ENCODE measurements around the gene STAT1. TPM values are rescaled to one million over a fixed set of nuclear protein-coding genes. Genes with fewer than 3 reads are reported as not detected.
"Not testable (repeated sequence)": the region's sequence is repeated elsewhere in the genome, so short reads cannot be mapped to it uniquely, and the experiment has no call there.

Gene STAT1
- polyA plus RNA-seq, 3 donors = 51.3 to 126 (median 110) TPM

GRCh38 chr2:190963088-190963487 lies 50.9 kb downstream of the STAT1 start:
- Mint-ChIP-seq H3K36me3 (peaks cover 65 to 73% of the 10 kb centered on the region in 2 donors), H3K4me1 (peaks cover 1% of the 10 kb centered on the region), H3K9me3 (peaks cover 0 to 3% (median 2%) of the 10 kb centered on the region in 7 donors), H3K4me3 (no peak overlapping the region), H3K27me3 (ENCODE audit: low read depth in 3 of 3) (no peaks in the 10 kb centered on the region), H3K27ac (no peak overlapping the region)
- peaks cover 67 to 75% of the 10 kb centered on the region in 2 donors for H3K36me3 ChIP-seq (replicated peaks in 1 of 2; ENCODE audit: control insufficient read depth in 1 of 2, insufficient read depth in 2 of 2, low read length in 2 of 2)
- H3K4me2 ChIP-seq (replicated peaks; ENCODE audit: extremely low read depth, low read length, poor library complexity, severe bottlenecking) = no peak overlapping the region
- no peak overlapping the region for H3K9ac ChIP-seq (ENCODE audit: insufficient read depth, low read length, poor library complexity, severe bottlenecking)
- intact Hi-C loops (cut with micrococcal nuclease) = no loop called here
- WGBS (ENCODE audit: insufficient coverage) = no CpG with 5 or more reads among the region's 2 CpGs
- DNase-seq = no peak
- no peaks in the 10 kb centered on the region for H3K4me1 ChIP-seq (ENCODE audit: control insufficient read depth in 1 of 2, insufficient read depth in 2 of 2, low read length in 2 of 2)
- no peak overlapping the region for H3K4me3 ChIP-seq (replicated peaks in 1 of 3; ENCODE audit: low read depth in 2 of 3, low read length in 3 of 3)
- no peaks in the 10 kb centered on the region for H3K9me3 ChIP-seq (replicated peaks in 1 of 2; ENCODE audit: control insufficient read depth in 1 of 2, insufficient read depth in 1 of 2, low read length in 2 of 2)
- no peak overlapping the region for H3K27ac ChIP-seq (ENCODE audit: low read depth in 1 of 2, low read length in 2 of 2)
- H3K79me2 ChIP-seq (ENCODE audit: insufficient read depth, low read length) = no peaks in the 10 kb centered on the region
- peaks cover 54% of the 10 kb centered on the region for H4K20me1 ChIP-seq (ENCODE audit: insufficient read depth, low read length)
- TF ChIP-seq, protein P1, sequence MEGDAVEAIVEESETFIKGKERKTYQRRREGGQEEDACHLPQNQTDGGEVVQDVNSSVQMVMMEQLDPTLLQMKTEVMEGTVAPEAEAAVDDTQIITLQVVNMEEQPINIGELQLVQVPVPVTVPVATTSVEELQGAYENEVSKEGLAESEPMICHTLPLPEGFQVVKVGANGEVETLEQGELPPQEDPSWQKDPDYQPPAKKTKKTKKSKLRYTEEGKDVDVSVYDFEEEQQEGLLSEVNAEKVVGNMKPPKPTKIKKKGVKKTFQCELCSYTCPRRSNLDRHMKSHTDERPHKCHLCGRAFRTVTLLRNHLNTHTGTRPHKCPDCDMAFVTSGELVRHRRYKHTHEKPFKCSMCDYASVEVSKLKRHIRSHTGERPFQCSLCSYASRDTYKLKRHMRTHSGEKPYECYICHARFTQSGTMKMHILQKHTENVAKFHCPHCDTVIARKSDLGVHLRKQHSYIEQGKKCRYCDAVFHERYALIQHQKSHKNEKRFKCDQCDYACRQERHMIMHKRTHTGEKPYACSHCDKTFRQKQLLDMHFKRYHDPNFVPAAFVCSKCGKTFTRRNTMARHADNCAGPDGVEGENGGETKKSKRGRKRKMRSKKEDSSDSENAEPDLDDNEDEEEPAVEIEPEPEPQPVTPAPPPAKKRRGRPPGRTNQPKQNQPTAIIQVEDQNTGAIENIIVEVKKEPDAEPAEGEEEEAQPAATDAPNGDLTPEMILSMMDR (IDR thresholded peaks at IDR 0.05) = no peak
- no peak overlapping the region for H2AFZ ChIP-seq (ENCODE audit: insufficient read depth, low read depth, low read length, poor library complexity, severe bottlenecking)
- no peaks in the 10 kb centered on the region for H3K27me3 ChIP-seq (ENCODE audit: control insufficient read depth in 2 of 2, insufficient read depth in 2 of 2, low read length in 2 of 2)

DNA sequence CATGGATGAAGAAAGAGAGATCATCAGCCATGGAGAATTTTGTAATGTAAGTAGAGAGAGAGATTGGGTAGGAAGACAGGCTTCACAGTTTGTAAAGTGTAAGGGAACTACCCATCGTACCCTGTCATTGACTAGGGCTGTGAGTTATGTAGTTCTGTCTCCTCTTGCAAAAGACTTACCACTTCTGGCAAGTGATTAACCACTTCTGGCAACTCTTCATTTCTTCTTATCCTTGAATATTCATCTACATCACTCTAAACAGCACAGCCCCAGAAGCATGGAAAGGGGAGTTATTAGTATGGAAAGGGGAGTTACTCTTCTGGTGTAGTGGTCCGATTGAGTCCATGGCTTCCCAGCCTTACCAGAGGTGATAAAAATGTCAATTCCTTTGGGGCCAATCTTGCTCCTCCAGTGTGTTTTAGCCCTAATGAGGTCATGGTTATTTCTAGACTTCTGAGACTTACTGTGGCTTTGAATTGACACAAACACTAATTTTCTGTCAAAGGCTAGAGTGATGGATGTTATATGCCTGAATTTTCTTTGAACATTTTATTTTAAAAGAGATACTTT lies 52.0 kb downstream of the STAT1 start:
- peaks cover 1% of the 10 kb centered on the region for H3K4me1 Mint-ChIP-seq
- no peak overlapping the region for H3K9ac ChIP-seq (ENCODE audit: insufficient read depth, low read length, poor library complexity, severe bottlenecking)
- peaks cover 44% of the 10 kb centered on the region for H4K20me1 ChIP-seq (ENCODE audit: insufficient read depth, low read length)
- intact Hi-C loops (cut with micrococcal nuclease) = no loop called here
- H3K27me3 Mint-ChIP-seq (ENCODE audit: low read depth in 3 of 3) = no peaks in the 10 kb centered on the region
- H3K36me3 Mint-ChIP-seq = peaks cover 56 to 65% of the 10 kb centered on the region in 2 donors
- H3K4me2 ChIP-seq (replicated peaks; ENCODE audit: extremely low read depth, low read length, poor library complexity, severe bottlenecking) = no peak overlapping the region
- H3K4me3 ChIP-seq (replicated peaks in 1 of 3; ENCODE audit: low read depth in 2 of 3, low read length in 3 of 3) = no peak overlapping the region
- TF ChIP-seq, protein P1 (IDR thresholded peaks at IDR 0.05) = no peak
- no peaks in the 10 kb centered on the region for H3K9me3 ChIP-seq (replicated peaks in 1 of 2; ENCODE audit: control insufficient read depth in 1 of 2, insufficient read depth in 1 of 2, low read length in 2 of 2)
- WGBS (ENCODE audit: insufficient coverage) = 75% methylated on average over 1 of the region's 2 CpGs
- H3K27ac Mint-ChIP-seq = peak overlapping the region in 5 of 7 donors; percentile 24 to 79 (median 46)
- H3K79me2 ChIP-seq (ENCODE audit: insufficient read depth, low read length) = no peaks in the 10 kb centered on the region
- no peak overlapping the region for H2AFZ ChIP-seq (ENCODE audit: insufficient read depth, low read depth, low read length, poor library complexity, severe bottlenecking)
- H3K36me3 ChIP-seq (replicated peaks in 1 of 2; ENCODE audit: control insufficient read depth in 1 of 2, insufficient read depth in 2 of 2, low read length in 2 of 2) = peaks cover 56 to 64% of the 10 kb centered on the region in 2 donors
- H3K27ac ChIP-seq (ENCODE audit: low read depth in 1 of 2, low read length in 2 of 2) = no peak overlapping the region
- H3K9me3 Mint-ChIP-seq = peaks cover 2 to 10% (median 5%) of the 10 kb centered on the region in 7 donors
- no peaks in the 10 kb centered on the region for H3K27me3 ChIP-seq (ENCODE audit: control insufficient read depth in 2 of 2, insufficient read depth in 2 of 2, low read length in 2 of 2)
- H3K4me3 Mint-ChIP-seq = no peak overlapping the region
- H3K4me1 ChIP-seq (ENCODE audit: control insufficient read depth in 1 of 2, insufficient read depth in 2 of 2, low read length in 2 of 2) = no peaks in the 10 kb centered on the region
- no peak for DNase-seq

GRCh38 chr2:190961117-190961516 lies 52.9 kb downstream of the STAT1 start:
- H3K9me3 ChIP-seq (replicated peaks in 1 of 2; ENCODE audit: control insufficient read depth in 1 of 2, insufficient read depth in 1 of 2, low read length in 2 of 2); H3K27ac Mint-ChIP-seq; H3K27me3 ChIP-seq (ENCODE audit: control insufficient read depth in 2 of 2, insufficient read depth in 2 of 2, low read length in 2 of 2); H3K4me2 ChIP-seq (replicated peaks; ENCODE audit: extremely low read depth, low read length, poor library complexity, severe bottlenecking); H3K4me3 ChIP-seq (replicated peaks in 1 of 3; ENCODE audit: low read depth in 2 of 3, low read length in 3 of 3); H3K4me1 ChIP-seq (ENCODE audit: control insufficient read depth in 1 of 2, insufficient read depth in 2 of 2, low read length in 2 of 2); H2AFZ ChIP-seq (ENCODE audit: insufficient read depth, low read depth, low read length, poor library complexity, severe bottlenecking); H3K27ac ChIP-seq (ENCODE audit: low read depth in 1 of 2, low read length in 2 of 2); intact Hi-C loops (cut with micrococcal nuclease); H3K4me1 Mint-ChIP-seq; H3K9ac ChIP-seq (ENCODE audit: insufficient read depth, low read length, poor library complexity, severe bottlenecking); DNase-seq; H3K79me2 ChIP-seq (ENCODE audit: insufficient read depth, low read length); H3K4me3 Mint-ChIP-seq; H3K27me3 Mint-ChIP-seq (ENCODE audit: low read depth in 3 of 3): not testable (repeated sequence)
- Mint-ChIP-seq H3K9me3 (peaks cover 5 to 18% (median 13%) of the 10 kb centered on the region in 7 donors), H3K36me3 (peaks cover 50 to 58% of the 10 kb centered on the region in 2 donors)
- H4K20me1 ChIP-seq (ENCODE audit: insufficient read depth, low read length) = peaks cover 38% of the 10 kb centered on the region
- H3K36me3 ChIP-seq (replicated peaks in 1 of 2; ENCODE audit: control insufficient read depth in 1 of 2, insufficient read depth in 2 of 2, low read length in 2 of 2) = peaks cover 48 to 55% of the 10 kb centered on the region in 2 donors
- 100% methylated on average over 1 of the region's 5 CpGs for WGBS (ENCODE audit: insufficient coverage)

Measured in CD14-positive monocyte (primary cell).